HepG2 (cell line): ENCODE data around the gene AAMP. TPM values are rescaled to one million over a fixed set of nuclear protein-coding genes. Genes with fewer than 3 reads are reported as not detected.

Experiments used
- ATF7 ChIP-seq, 2 experiments: fragments of 450-650 bp in 1 of 2; sonication (generic) in 1 of 2; formaldehyde crosslinking in 1 of 2; IDR thresholded peaks; 2 replicates each; pipeline versions ENCODE4 v1.4.0 to v1.6.1; 2016 to 2020; ENCODE audit warnings: antibody characterized with exemption in 1 of 2, mild to moderate bottlenecking in 1 of 2, missing genetic modification reagents in 1 of 2
- CBX1 ChIP-seq: IDR thresholded peaks from one replicate; pipeline ENCODE4 v1.6.1; 2016; ENCODE audit warnings: antibody characterized with exemption, low read depth
- GATAD2A ChIP-seq: IDR thresholded peaks from 2 replicates; pipeline ENCODE4 v1.6.1; 2016
- MYNN ChIP-seq: sonication (generic); formaldehyde crosslinking; IDR thresholded peaks from 2 replicates; pipeline ENCODE4 v1.4.0; 2020; ENCODE audit warnings: mild to moderate bottlenecking, low read depth, missing genetic modification reagents
- NCOA2 ChIP-seq: sonication (generic); formaldehyde crosslinking; IDR thresholded peaks from 2 replicates; pipeline ENCODE4 v1.8.0; 2022; ENCODE audit warnings: inconsistent platforms
- NR1H2 ChIP-seq: sonication (generic); formaldehyde crosslinking; IDR thresholded peaks from 2 replicates; pipeline ENCODE4 v1.8.1; 2022; ENCODE audit warnings: low read depth, missing genetic modification reagents, borderline replicate concordance
- PITX1 ChIP-seq: sonication (generic); formaldehyde crosslinking; IDR thresholded peaks from 2 replicates; pipeline ENCODE4 v1.5.1; 2020; ENCODE audit warnings: mild to moderate bottlenecking, missing genetic modification reagents
- PTBP1 ChIP-seq: fragments of 200-400 bp; formaldehyde crosslinking; IDR thresholded peaks from 2 replicates; pipeline ENCODE4 v1.6.1; 2018; ENCODE audit warnings: low read length, low read depth; ENCODE audit not compliant: poor library complexity, severe bottlenecking
- SALL2 ChIP-seq: sonication (generic); formaldehyde crosslinking; IDR thresholded peaks from 2 replicates; pipeline ENCODE4 v1.8.1; 2023; ENCODE audit warnings: mild to moderate bottlenecking, missing genetic modification reagents, inconsistent platforms
- SCMH1 ChIP-seq: sonication (generic); formaldehyde crosslinking; IDR thresholded peaks from 2 replicates; pipeline ENCODE4 v1.9.0; 2021; ENCODE audit warnings: missing genetic modification reagents, mild to moderate bottlenecking, borderline replicate concordance
- STAG1 ChIP-seq: sonication (generic); formaldehyde crosslinking; IDR thresholded peaks from 2 replicates; pipeline ENCODE4 v1.4.0; 2020; ENCODE audit warnings: missing genetic modification reagents
- ZBTB10 ChIP-seq: sonication (generic); formaldehyde crosslinking; IDR thresholded peaks from 2 replicates; pipeline ENCODE4 v1.4.0; 2020; ENCODE audit warnings: missing genetic modification reagents, borderline replicate concordance
- ZNF318 ChIP-seq: sonication (generic); formaldehyde crosslinking; IDR thresholded peaks from 2 replicates; pipeline ENCODE4 v1.4.0; 2020; ENCODE audit warnings: mild to moderate bottlenecking, missing genetic modification reagents
- ZNF468 ChIP-seq: sonication (generic); formaldehyde crosslinking; IDR thresholded peaks from 2 replicates; pipeline ENCODE4 v1.8.0; 2022; ENCODE audit warnings: mild to moderate bottlenecking, moderate library complexity, missing genetic modification reagents
- ZNF644 ChIP-seq: IDR thresholded peaks from 2 replicates; pipeline ENCODE4 v1.6.1; 2016; ENCODE audit warnings: low read depth
- ZSCAN30 ChIP-seq: sonication (generic); formaldehyde crosslinking; IDR thresholded peaks from 2 replicates; pipeline ENCODE4 v1.5.0; 2020; ENCODE audit warnings: mild to moderate bottlenecking, missing genetic modification reagents
- polyA plus RNA-seq, 8 experiments: library from polyadenylated mRNA; depleted of rRNA in 3 of 8; stranded (reverse) in 7 of 8; unstranded in 1 of 8; fragments of >200 nt; fragmentation: Illumina TruSeq in 4 of 8; extraction: Trizol in 4 of 8; gene quantifications; 2 replicates each; pipeline versions ENCODE4 v1.2.1 to v1.2.3, GENCODE V29; 2011 to 2016; ENCODE audit warnings: low read depth in 4 of 8, missing spikeins in 1 of 8, mixed read lengths in 1 of 8; ENCODE audit not compliant: insufficient read depth in 1 of 8
- total RNA-seq, 5 experiments: library from RNA; depleted of rRNA; stranded (reverse); fragments of >200 nt; fragmentation: Illumina TruSeq; extraction: Trizol; gene quantifications; 2 replicates each; pipeline ENCODE4 v1.2.3, GENCODE V29; 2016; ENCODE audit warnings: low read depth in 1 of 5

Gene AAMP
- total and polyA plus RNA-seq, 2 of the 13 experiments (the other 11 are each of a cell fraction or from before 2014, with no cell fraction given): 110 to 186 TPM

GRCh38 chr2:218284106-218284811, 14.3 kb upstream of the AAMP start (continued):
- TF ChIP-seq ZNF318 (CRISPR knock-in tag): no peak
- 0 out of 2 replicates have a peak, but pooled peaks have one; percentile 30 for TF ChIP-seq GATAD2A (CRISPR knock-in tag)
- TF ChIP-seq ZBTB10 (CRISPR knock-in tag): no peak
- TF ChIP-seq SCMH1 (CRISPR knock-in tag): no peak
- no peak for TF ChIP-seq ATF7 (IDR thresholded peaks at IDR 0.05)
- no peak for TF ChIP-seq ATF7 (CRISPR knock-in tag; IDR thresholded peaks at IDR 0.05)
- TF ChIP-seq ZNF644 (CRISPR knock-in tag): no peak
- TF ChIP-seq CBX1: no peak
- peak; percentile 63 for TF ChIP-seq PITX1
- TF ChIP-seq PTBP1: no peak
- TF ChIP-seq NCOA2: no peak
- TF ChIP-seq NR1H2 (CRISPR knock-in tag): no peak
- TF ChIP-seq SALL2 (CRISPR knock-in tag): no peak
- TF ChIP-seq ZNF468 (CRISPR knock-in tag): no peak
- TF ChIP-seq STAG1: peak; percentile 20; the same call in 1 of the 2 replicates
- no peak for TF ChIP-seq MYNN (CRISPR knock-in tag)
- no peak for TF ChIP-seq ZSCAN30 (CRISPR knock-in tag)
